Neural crest cell (in vitro differentiated cells): ENCODE results near the gene ZDHHC3. TPM values are rescaled to one million over a fixed set of nuclear protein-coding genes. Genes with fewer than 3 reads are reported as not detected.
A peak's percentile ranks its signal among the peaks of the same experiment; 100 is the strongest.

Source experiments
- DNase-seq: peaks from one replicate; pipeline ENCODE4 v3.0.0; 2021; ENCODE audit warnings: low read depth, mixed read lengths, low spot score
- H3K27ac Mint-ChIP-seq: one replicate; pipeline ENCODE4 v1.8.0; 2021; ENCODE audit warnings: mild to moderate bottlenecking, mixed read lengths; ENCODE audit not compliant: unreplicated experiment
- H3K27me3 Mint-ChIP-seq: 2 replicates; pipeline ENCODE4 v1.8.0; 2021; ENCODE audit warnings: low read depth, mild to moderate bottlenecking, mixed read lengths
- H3K36me3 Mint-ChIP-seq: 2 replicates; pipeline ENCODE4 v1.8.0; 2021; ENCODE audit warnings: low read depth, mild to moderate bottlenecking, mixed read lengths
- H3K4me1 Mint-ChIP-seq: 2 replicates; pipeline ENCODE4 v1.8.0; 2021; ENCODE audit warnings: mixed read lengths
- H3K4me3 Mint-ChIP-seq: one replicate; pipeline ENCODE4 v1.8.0; 2021; ENCODE audit warnings: mild to moderate bottlenecking, mixed read lengths
- H3K9me3 Mint-ChIP-seq: 2 replicates; pipeline ENCODE4 v1.8.0; 2021; ENCODE audit warnings: mixed read lengths
- long read RNA-seq: library from polyadenylated mRNA; unstranded; transcript quantifications from one replicate; pipeline ENCODE4 v2.0.0, GENCODE V29; 2020
- total RNA-seq: library from RNA; stranded (reverse); gene quantifications from 2 replicates; pipeline ENCODE4 v1.2.1, GENCODE V29; 2021
- TF ChIP-seq, protein P1 (sequence below): fragments of 200-600 bp; sonication (generic); conservative IDR thresholded peaks from 2 replicates; pipeline ENCODE4 v1.5.0; 2021; ENCODE audit warnings: antibody characterized with exemption, mild to moderate bottlenecking

Gene ZDHHC3, protein sequence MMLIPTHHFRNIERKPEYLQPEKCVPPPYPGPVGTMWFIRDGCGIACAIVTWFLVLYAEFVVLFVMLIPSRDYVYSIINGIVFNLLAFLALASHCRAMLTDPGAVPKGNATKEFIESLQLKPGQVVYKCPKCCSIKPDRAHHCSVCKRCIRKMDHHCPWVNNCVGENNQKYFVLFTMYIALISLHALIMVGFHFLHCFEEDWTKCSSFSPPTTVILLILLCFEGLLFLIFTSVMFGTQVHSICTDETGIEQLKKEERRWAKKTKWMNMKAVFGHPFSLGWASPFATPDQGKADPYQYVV
- total RNA-seq = 56.7 and 62.2 TPM in 2 replicates
- long read RNA-seq, partial matches to known transcripts = 2 of 7 reads
- long read RNA-seq, other reads (novel, unspliced or antisense) = 5 of 7 reads

DNA sequence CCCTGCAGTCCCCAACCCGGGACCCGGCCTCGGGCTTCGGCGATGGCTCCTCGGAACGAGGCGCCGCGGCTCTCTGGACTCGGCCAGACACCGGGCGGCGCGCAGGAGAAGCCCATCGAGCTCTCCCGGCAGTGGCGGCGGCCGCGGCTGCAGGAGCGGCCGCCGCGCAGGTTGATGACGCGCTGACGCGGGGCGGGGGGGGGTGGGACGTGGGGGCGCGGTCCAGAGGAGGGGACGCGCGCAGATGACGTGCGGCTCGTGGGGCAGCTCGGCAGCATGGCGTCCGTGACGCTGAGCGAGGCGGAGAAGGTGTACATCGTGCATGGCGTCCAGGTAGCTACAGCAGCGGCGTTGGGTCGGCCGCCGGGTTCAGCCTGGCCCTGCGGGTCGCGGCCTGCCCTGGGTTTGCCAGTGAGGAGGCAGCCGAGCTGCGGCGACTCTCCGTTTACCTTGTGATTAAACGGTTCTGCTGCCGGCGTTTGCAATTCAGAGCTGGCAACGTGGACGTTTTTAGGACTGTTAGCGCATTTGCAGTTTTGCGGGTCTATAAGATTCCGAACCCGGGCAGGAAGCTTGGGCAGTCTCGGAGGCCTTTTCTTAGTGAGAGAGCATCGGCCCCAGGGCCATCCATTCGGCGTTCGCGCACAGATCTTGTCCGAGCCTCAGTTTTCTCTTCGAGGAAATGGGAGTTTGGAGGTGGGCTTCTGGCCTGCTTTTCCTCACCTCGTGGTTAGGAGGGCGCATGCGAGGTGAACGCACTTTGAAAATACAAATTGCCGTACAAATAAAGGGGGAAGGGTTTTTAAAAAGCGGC, at the start of gene ZDHHC3, which contains the start of gene EXOSC7:
Gene ZDHHC3, minus strand, starts transcription at position 173 of the 814 bp plus-strand sequence. CDS start 16,738 bp downstream, outside the sequence.
Gene EXOSC7, plus strand, starts transcription at position 243 of the 814 bp plus-strand sequence. Its CDS starts 34 bp downstream, at position 277.
- no peaks in the 10 kb centered on the region for H3K36me3 Mint-ChIP-seq
- peak within 1 kb of the TSS; percentile 95 for H3K4me3 Mint-ChIP-seq
- H3K27ac Mint-ChIP-seq = peak within 1 kb of the TSS; percentile 96
- no peaks in the 10 kb centered on the region for H3K9me3 Mint-ChIP-seq
- TF ChIP-seq, protein P1, sequence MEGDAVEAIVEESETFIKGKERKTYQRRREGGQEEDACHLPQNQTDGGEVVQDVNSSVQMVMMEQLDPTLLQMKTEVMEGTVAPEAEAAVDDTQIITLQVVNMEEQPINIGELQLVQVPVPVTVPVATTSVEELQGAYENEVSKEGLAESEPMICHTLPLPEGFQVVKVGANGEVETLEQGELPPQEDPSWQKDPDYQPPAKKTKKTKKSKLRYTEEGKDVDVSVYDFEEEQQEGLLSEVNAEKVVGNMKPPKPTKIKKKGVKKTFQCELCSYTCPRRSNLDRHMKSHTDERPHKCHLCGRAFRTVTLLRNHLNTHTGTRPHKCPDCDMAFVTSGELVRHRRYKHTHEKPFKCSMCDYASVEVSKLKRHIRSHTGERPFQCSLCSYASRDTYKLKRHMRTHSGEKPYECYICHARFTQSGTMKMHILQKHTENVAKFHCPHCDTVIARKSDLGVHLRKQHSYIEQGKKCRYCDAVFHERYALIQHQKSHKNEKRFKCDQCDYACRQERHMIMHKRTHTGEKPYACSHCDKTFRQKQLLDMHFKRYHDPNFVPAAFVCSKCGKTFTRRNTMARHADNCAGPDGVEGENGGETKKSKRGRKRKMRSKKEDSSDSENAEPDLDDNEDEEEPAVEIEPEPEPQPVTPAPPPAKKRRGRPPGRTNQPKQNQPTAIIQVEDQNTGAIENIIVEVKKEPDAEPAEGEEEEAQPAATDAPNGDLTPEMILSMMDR = no peak
- no peaks in the 10 kb centered on the region for H3K27me3 Mint-ChIP-seq
- peaks cover 34% of the 10 kb centered on the region for H3K4me1 Mint-ChIP-seq
- DNase-seq = peak; percentile 65

DNA sequence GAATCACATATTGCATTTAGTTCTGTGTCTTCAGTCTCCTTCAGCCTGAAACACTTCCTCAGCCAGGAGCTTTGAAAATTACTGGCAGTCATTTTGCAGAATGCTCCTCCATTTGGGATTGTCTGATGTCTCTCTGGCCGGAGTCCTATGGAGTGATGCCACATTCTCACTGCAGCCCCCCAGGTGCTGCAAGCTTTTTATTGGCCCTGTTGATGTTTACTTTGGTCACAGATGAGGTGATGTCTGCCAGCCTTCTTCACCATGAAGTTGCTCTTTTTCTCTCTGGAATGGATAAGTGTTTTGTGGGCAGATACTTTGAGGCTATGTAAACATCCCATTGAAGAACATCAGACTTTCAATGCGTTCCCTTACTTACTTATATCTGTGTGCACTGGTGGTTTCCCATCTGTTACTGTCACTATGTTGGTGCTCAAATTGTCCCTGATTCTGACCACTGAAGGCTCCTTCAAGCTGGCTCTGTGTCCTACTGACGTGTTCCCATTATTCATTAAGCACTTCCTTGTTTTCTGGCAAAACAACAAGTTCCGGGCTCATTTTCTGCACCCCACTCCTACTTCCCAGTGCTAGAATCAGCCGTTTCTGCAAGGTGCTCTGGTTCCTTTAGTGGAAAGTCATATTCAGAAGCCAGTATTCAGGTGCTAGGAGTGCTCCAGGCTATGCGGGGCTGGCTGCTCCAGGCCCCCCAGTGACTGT, 48.7 kb upstream of the ZDHHC3 start:
- H3K9me3 Mint-ChIP-seq = no peaks in the 10 kb centered on the region
- H3K4me3 Mint-ChIP-seq = no peak overlapping the region
- no peak overlapping the region for H3K27ac Mint-ChIP-seq
- H3K27me3 Mint-ChIP-seq = peaks cover 3% of the 10 kb centered on the region
- DNase-seq = no peak
- H3K4me1 Mint-ChIP-seq = peaks cover 9% of the 10 kb centered on the region
- H3K36me3 Mint-ChIP-seq = no peaks in the 10 kb centered on the region
- TF ChIP-seq, protein P1 = no peak

DNA sequence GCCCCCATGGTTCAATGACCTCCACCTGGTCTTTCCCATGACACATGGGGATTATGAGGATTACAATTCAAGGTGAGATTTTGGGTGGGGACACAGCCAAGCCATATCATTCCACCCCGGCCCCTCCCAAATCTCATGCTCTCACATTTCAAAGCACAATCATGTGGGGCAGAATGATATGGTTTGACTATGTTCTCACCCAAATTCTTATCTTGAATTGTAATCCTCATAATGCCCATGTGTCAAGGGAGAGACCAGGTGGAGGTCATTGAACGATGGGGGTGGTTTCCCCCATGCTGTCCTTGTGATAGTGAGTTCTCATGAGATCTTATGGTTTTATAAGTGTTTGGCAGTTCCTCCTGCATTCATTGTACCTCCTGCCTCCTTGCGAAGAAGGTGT, 47.7 kb upstream of the ZDHHC3 start:
- TF ChIP-seq, protein P1 = no peak
- Mint-ChIP-seq H3K4me3 (no peak overlapping the region), H3K27ac (no peak overlapping the region), H3K4me1 (peaks cover 9% of the 10 kb centered on the region), H3K27me3 (peaks cover 3% of the 10 kb centered on the region), H3K9me3 (no peaks in the 10 kb centered on the region), H3K36me3 (no peaks in the 10 kb centered on the region)
- no peak for DNase-seq

DNA sequence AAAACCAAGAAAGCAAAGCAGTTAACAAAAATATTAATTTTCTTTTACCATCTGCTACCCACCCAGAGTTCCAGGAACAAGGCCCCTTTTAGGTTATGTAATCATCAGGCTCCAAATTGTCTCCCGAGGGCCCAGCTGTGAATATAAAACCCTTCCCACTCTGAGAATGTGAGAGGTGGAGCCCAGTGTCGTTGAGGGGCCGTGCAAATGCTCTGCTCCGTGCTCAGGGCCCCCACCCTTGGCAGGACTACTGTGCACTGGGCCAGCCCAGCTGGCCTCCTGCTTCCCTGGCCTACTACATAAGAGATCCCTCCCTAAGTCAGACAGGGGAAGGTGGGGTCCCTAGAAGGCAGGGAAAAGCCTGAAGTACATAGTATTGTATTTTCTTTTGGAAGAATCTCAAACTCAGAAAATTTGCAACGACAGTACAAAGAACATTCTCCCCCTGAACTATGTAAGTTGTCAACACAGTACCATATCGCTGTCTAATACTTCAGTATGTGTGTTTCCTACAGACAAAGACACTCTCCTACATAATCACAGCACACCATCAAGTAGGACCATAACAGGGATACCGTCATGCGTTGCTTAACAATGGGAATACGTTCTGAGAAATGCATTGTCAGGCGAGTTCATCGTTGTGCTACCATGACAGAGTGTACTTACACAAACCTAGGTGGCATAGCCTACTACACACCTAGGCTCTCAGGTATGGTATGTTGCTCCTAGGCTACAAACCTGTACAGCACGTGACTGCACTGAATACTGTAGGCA, 45.7 kb upstream of the ZDHHC3 start:
- H3K27me3 Mint-ChIP-seq = peaks cover 3% of the 10 kb centered on the region
- no peaks in the 10 kb centered on the region for H3K9me3 Mint-ChIP-seq
- peaks cover 6% of the 10 kb centered on the region for H3K36me3 Mint-ChIP-seq
- H3K4me3 Mint-ChIP-seq = no peak overlapping the region
- DNase-seq = no peak
- H3K4me1 Mint-ChIP-seq = peaks cover 3% of the 10 kb centered on the region
- TF ChIP-seq, protein P1 = no peak
- no peak overlapping the region for H3K27ac Mint-ChIP-seq
